GM19468 (cell line): Measurements from ENCODE around the gene DENND5B.

Experiments used
- ATAC-seq: cut with Tn5 transposase; IDR thresholded peaks from one replicate; pipeline ENCODE4 v1.9.1; 2021; ENCODE audit warnings: mild to moderate bottlenecking, moderate library complexity, moderate number of reproducible peaks; ENCODE audit not compliant: unreplicated experiment; ENCODE audit errors: extremely low read depth

The DENND5B gene

GRCh38 chr12:31353750-31354708 lies 236.9 kb downstream of the DENND5B start:
- no peak for ATAC-seq

DNA sequence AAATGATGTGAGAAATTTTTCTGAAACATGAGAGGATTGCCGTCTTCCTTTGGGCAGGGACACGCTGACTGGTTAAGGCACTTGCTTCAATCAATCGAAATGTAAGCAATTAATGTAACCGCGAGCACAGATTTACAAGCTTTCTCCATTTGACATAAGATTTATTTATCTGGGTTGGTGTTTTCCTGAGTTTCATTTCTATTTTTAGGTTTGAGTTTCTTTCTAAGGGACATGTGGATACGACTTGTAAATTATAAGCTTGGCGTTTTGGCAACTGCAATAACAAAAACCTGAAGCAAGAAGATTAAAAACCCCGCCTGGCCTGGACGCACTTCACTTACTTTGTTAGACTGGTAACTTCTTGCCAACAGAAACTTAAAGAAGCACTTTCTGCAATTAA lies 244.7 kb downstream of the DENND5B start:
- ATAC-seq, result no peak

GRCh38 chr12:31343139-31343538 lies 247.8 kb downstream of the DENND5B start:
- ATAC-seq, result no peak

- no peak for ATAC-seq
Observed at GRCh38 chr12:31342286-31342685, 248.7 kb downstream of the DENND5B start.

- no peak for ATAC-seq
Observed at GRCh38 chr12:31339831-31340622, 250.9 kb downstream of the DENND5B start.

GRCh38 chr12:31337952-31338351 lies 253.0 kb downstream of the DENND5B start:
- ATAC-seq, result no peak
